HepG2 (cell line): ENCODE data around the gene SNX11. TPM values are rescaled to one million over a fixed set of nuclear protein-coding genes. Genes with fewer than 3 reads are reported as not detected.

ENCODE experiments used
- ATF6 ChIP-seq: sonication (generic); formaldehyde crosslinking; conservative IDR thresholded peaks from 2 replicates; pipeline ENCODE4 v1.4.0; 2020; ENCODE audit warnings: missing genetic modification reagents
- CREB3 ChIP-seq: sonication (generic); formaldehyde crosslinking; IDR thresholded peaks from 2 replicates; pipeline ENCODE4 v1.5.0; 2020; ENCODE audit warnings: missing genetic modification reagents
- DPF2 ChIP-seq: sonication (generic); formaldehyde crosslinking; IDR thresholded peaks from 2 replicates; pipeline ENCODE4 v1.4.0; 2020; ENCODE audit warnings: mild to moderate bottlenecking, low read depth, missing genetic modification reagents, borderline replicate concordance
- EP300 ChIP-seq, 3 experiments: sonication (generic) in 1 of 3; formaldehyde crosslinking in 1 of 3; IDR thresholded peaks; 2 replicates each; pipeline versions ENCODE4 v1.5.1 to v1.6.1; 2011 to 2020; ENCODE audit warnings: low read depth in 2 of 3, low read length in 2 of 3, borderline replicate concordance in 1 of 3, improper control_type of control experiment in 1 of 3, mild to moderate bottlenecking in 1 of 3, missing genetic modification reagents in 1 of 3, moderate library complexity in 1 of 3
- HIVEP1 ChIP-seq: sonication (generic); formaldehyde crosslinking; IDR thresholded peaks from 2 replicates; pipeline ENCODE4 v1.4.0; 2020; ENCODE audit warnings: mild to moderate bottlenecking, missing genetic modification reagents
- IRF2 ChIP-seq: IDR thresholded peaks from 2 replicates; pipeline ENCODE4 v1.6.1; 2018; ENCODE audit warnings: missing genetic modification reagents, missing compliant biosample characterization
- NFKB2 ChIP-seq: sonication (generic); formaldehyde crosslinking; IDR thresholded peaks from 2 replicates; pipeline ENCODE4 v1.4.0; 2020; ENCODE audit warnings: missing genetic modification reagents, borderline replicate concordance
- PBX3 ChIP-seq: sonication (generic); formaldehyde crosslinking; IDR thresholded peaks from 2 replicates; pipeline ENCODE4 v1.8.1; 2023; ENCODE audit warnings: missing genetic modification reagents, inconsistent platforms, borderline replicate concordance
- SALL1 ChIP-seq: sonication (generic); formaldehyde crosslinking; IDR thresholded peaks from 2 replicates; pipeline ENCODE4 v1.8.0; 2022; ENCODE audit warnings: mild to moderate bottlenecking, missing genetic modification reagents
- ZBED4 ChIP-seq: sonication (generic); formaldehyde crosslinking; IDR thresholded peaks from 2 replicates; pipeline ENCODE4 v1.4.0; 2020; ENCODE audit warnings: missing genetic modification reagents, borderline replicate concordance
- ZC3H13 ChIP-seq: sonication (generic); formaldehyde crosslinking; IDR thresholded peaks from 2 replicates; pipeline ENCODE4 v1.8.1; 2023; ENCODE audit warnings: mild to moderate bottlenecking, missing genetic modification reagents, moderate library complexity
- ZNF18 ChIP-seq: sonication (generic); formaldehyde crosslinking; IDR thresholded peaks from 2 replicates; pipeline ENCODE4 v1.8.0; 2022; ENCODE audit warnings: mild to moderate bottlenecking, missing genetic modification reagents; ENCODE audit not compliant: insufficient replicate concordance
- ZNF34 ChIP-seq: sonication (generic); formaldehyde crosslinking; IDR thresholded peaks from 2 replicates; pipeline ENCODE4 v1.4.0; 2020; ENCODE audit warnings: mild to moderate bottlenecking, missing genetic modification reagents, borderline replicate concordance
- ZNF350 ChIP-seq: sonication (generic); formaldehyde crosslinking; IDR thresholded peaks from 2 replicates; pipeline ENCODE4 v1.4.0; 2020; ENCODE audit warnings: mild to moderate bottlenecking, low read depth, missing genetic modification reagents, borderline replicate concordance
- ZNF563 ChIP-seq: sonication (generic); formaldehyde crosslinking; IDR thresholded peaks from 2 replicates; pipeline ENCODE4 v1.8.0; 2022; ENCODE audit warnings: mild to moderate bottlenecking, moderate library complexity, missing genetic modification reagents
- ZNF766 ChIP-seq: sonication (generic); formaldehyde crosslinking; IDR thresholded peaks from 2 replicates; pipeline ENCODE4 v1.5.0; 2020; ENCODE audit warnings: missing genetic modification reagents, borderline replicate concordance
- polyA plus RNA-seq, 8 experiments: library from polyadenylated mRNA; depleted of rRNA in 3 of 8; stranded (reverse) in 7 of 8; unstranded in 1 of 8; fragments of >200 nt; fragmentation: Illumina TruSeq in 4 of 8; extraction: Trizol in 4 of 8; gene quantifications; 2 replicates each; pipeline versions ENCODE4 v1.2.1 to v1.2.3, GENCODE V29; 2011 to 2016; ENCODE audit warnings: low read depth in 4 of 8, missing spikeins in 1 of 8, mixed read lengths in 1 of 8; ENCODE audit not compliant: insufficient read depth in 1 of 8
- total RNA-seq, 5 experiments: library from RNA; depleted of rRNA; stranded (reverse); fragments of >200 nt; fragmentation: Illumina TruSeq; extraction: Trizol; gene quantifications; 2 replicates each; pipeline ENCODE4 v1.2.3, GENCODE V29; 2016; ENCODE audit warnings: low read depth in 1 of 5

The SNX11 gene
- total and polyA plus RNA-seq, 2 of the 13 experiments (the other 11 are each of a cell fraction or from before 2014, with no cell fraction given): 12.9 to 14.0 TPM

- peak; percentile 93 for TF ChIP-seq SALL1 (CRISPR knock-in tag)
- no peak for TF ChIP-seq DPF2 (CRISPR knock-in tag)
- no peak for TF ChIP-seq ZNF18 (CRISPR knock-in tag)
- TF ChIP-seq ZNF34 (CRISPR knock-in tag): 0 out of 2 replicates have a peak, but pooled peaks have one; percentile 60
- TF ChIP-seq CREB3 (CRISPR knock-in tag): 0 out of 2 replicates have a peak, but pooled peaks have one; percentile 13
- peak; percentile 96 for TF ChIP-seq HIVEP1 (CRISPR knock-in tag)
- TF ChIP-seq EP300 (IDR thresholded peaks at IDR 0.05; ENCODE audit: low read depth in 2 of 2, low read length in 2 of 2): peak in 1 of 2 experiments; percentile 13; a peak in 1 of 4 replicates
- no peak for TF ChIP-seq EP300 (CRISPR knock-in tag; IDR thresholded peaks at IDR 0.05; ENCODE audit: borderline replicate concordance)
- TF ChIP-seq NFKB2 (CRISPR knock-in tag): peak; percentile 62; the same call in 1 of the 2 replicates
- peak; percentile 80 for TF ChIP-seq IRF2 (CRISPR knock-in tag)
- peak; percentile 92; the same call in 1 of the 2 replicates for TF ChIP-seq ZNF350 (CRISPR knock-in tag)
- TF ChIP-seq ZC3H13: peak; percentile 37; the same call in 1 of the 2 replicates
- no peak for TF ChIP-seq ZBED4
- TF ChIP-seq ZNF766 (CRISPR knock-in tag): peak; percentile 84; the same call in 1 of the 2 replicates
- 0 out of 2 replicates have a peak, but pooled peaks have one; percentile 22 for TF ChIP-seq ZNF563
- TF ChIP-seq PBX3 (CRISPR knock-in tag): peak; percentile 43; the same call in 1 of the 2 replicates
- 0 out of 2 replicates have a peak, but pooled peaks have one; percentile 26 for TF ChIP-seq ATF6 (CRISPR knock-in tag)
Observed at GRCh38 chr17:48107137-48108055, at the start of gene SNX11 (continued).
